Ascending aorta (tissue), 2 donors: ENCODE results near the gene CRACDL. TPM values are rescaled to one million over a fixed set of nuclear protein-coding genes. Genes with fewer than 3 reads are reported as not detected.

ENCODE experiments used
- DNase-seq, 2 donors: peaks; one replicate each; pipeline ENCODE4 v3.0.0-alpha.2; 2019; ENCODE audit warnings: low spot score in 2 of 2
- H3K27ac ChIP-seq, 2 donors: fragments of 200-600 bp; sonication (generic); one replicate each; pipeline ENCODE4 v1.5.1; 2016 to 2017; ENCODE audit warnings: mild to moderate bottlenecking in 1 of 2
- H3K27me3 ChIP-seq: fragments of 200-600 bp; sonication (generic); one replicate; pipeline ENCODE4 v1.5.1; 2017
- H3K36me3 ChIP-seq, 2 donors: fragments of 200-600 bp; sonication (generic); one replicate each; pipeline ENCODE4 v1.5.1; 2016
- H3K4me1 ChIP-seq, 2 donors: fragments of 200-600 bp; sonication (generic); one replicate each; pipeline ENCODE4 v1.5.1; 2016 to 2017; ENCODE audit warnings: mild to moderate bottlenecking in 1 of 2
- H3K4me3 ChIP-seq, 2 donors: fragments of 200-600 bp; sonication (generic); one replicate each; pipeline ENCODE4 v1.5.1; 2016 to 2017; ENCODE audit warnings: mild to moderate bottlenecking in 1 of 2
- H3K9me3 ChIP-seq, 2 donors: fragments of 200-600 bp; sonication (generic); one replicate each; pipeline ENCODE4 v1.5.1; 2016
- intact Hi-C: fragments of 100-400 bp; cut with DNase I; formaldehyde crosslinking; loops from one replicate; pipeline ENCODE4 v1.15.1; 2023
- total RNA-seq: library from RNA; depleted of rRNA; stranded (reverse); fragments of >200 nt; gene quantifications from one replicate; pipeline ENCODE4 v1.1.0, GENCODE V29; 2016
- TF ChIP-seq, protein P1 (sequence below), 3 experiments: fragments of 200-600 bp in 2 of 3; fragments of 450-650 bp in 1 of 3; sonication (generic) in 2 of 3; IDR thresholded peaks; one replicate each; pipeline ENCODE4 v1.5.1; 2016 to 2019; ENCODE audit warnings: antibody characterized with exemption in 3 of 3, mild to moderate bottlenecking in 1 of 3, moderate library complexity in 1 of 3

CRACDL gene
- total RNA-seq, 1 donor from 2014 or later, result 51.9 TPM

GRCh38 chr2:98849113-98849512 is 86.9 kb downstream of the CRACDL start:
- no peaks in the 10 kb centered on the region for H3K4me1 ChIP-seq
- intact Hi-C loops, result no loop called here
- H3K27ac ChIP-seq, result no peak overlapping the region
- TF ChIP-seq, protein P1, sequence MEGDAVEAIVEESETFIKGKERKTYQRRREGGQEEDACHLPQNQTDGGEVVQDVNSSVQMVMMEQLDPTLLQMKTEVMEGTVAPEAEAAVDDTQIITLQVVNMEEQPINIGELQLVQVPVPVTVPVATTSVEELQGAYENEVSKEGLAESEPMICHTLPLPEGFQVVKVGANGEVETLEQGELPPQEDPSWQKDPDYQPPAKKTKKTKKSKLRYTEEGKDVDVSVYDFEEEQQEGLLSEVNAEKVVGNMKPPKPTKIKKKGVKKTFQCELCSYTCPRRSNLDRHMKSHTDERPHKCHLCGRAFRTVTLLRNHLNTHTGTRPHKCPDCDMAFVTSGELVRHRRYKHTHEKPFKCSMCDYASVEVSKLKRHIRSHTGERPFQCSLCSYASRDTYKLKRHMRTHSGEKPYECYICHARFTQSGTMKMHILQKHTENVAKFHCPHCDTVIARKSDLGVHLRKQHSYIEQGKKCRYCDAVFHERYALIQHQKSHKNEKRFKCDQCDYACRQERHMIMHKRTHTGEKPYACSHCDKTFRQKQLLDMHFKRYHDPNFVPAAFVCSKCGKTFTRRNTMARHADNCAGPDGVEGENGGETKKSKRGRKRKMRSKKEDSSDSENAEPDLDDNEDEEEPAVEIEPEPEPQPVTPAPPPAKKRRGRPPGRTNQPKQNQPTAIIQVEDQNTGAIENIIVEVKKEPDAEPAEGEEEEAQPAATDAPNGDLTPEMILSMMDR (IDR thresholded peaks at IDR 0.05), result no peak
- H3K27me3 ChIP-seq, result no peaks in the 10 kb centered on the region
- H3K4me3 ChIP-seq, result no peak overlapping the region
- no peak for DNase-seq
- H3K36me3 ChIP-seq, result no peaks in the 10 kb centered on the region
- no peaks in the 10 kb centered on the region for H3K9me3 ChIP-seq

DNA sequence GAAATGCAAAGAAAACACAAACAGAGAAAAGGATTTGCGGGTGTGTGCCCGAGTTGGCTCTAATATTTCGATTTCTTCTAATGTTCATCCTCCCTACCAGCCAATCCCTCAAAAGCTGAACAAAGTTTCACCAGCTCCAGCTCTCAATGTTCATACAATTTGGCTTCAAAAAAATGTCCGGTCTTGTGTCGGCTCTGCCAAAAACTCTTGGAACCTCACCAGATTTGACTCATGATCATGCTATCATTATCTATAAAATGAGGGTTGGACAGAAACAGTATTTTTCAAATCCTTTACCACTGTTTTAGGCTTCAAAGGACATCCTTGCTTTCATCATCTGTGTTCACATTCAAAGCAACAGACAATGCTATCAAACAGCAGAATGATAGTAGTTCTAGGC is 88.2 kb downstream of the CRACDL start:
- TF ChIP-seq, protein P1 (IDR thresholded peaks at IDR 0.05), result no peak
- Histone ChIP-seq H3K4me3 (no peak overlapping the region), H3K27ac (no peak overlapping the region), H3K9me3 (no peaks in the 10 kb centered on the region), H3K4me1 (no peaks in the 10 kb centered on the region), H3K27me3 (no peaks in the 10 kb centered on the region), H3K36me3 (no peaks in the 10 kb centered on the region)
- DNase-seq, result no peak
- intact Hi-C loops, result no loop called here

- H3K9me3 ChIP-seq, result no peaks in the 10 kb centered on the region
- TF ChIP-seq, protein P1 (IDR thresholded peaks at IDR 0.05), result no peak
- H3K27ac ChIP-seq, result no peak overlapping the region
- no peaks in the 10 kb centered on the region for H3K27me3 ChIP-seq
- intact Hi-C loops, result no loop called here
- H3K4me1 ChIP-seq, result no peaks in the 10 kb centered on the region
- DNase-seq, result no peak
- no peak overlapping the region for H3K4me3 ChIP-seq
- no peaks in the 10 kb centered on the region for H3K36me3 ChIP-seq
These were observed 90.0 kb downstream of the CRACDL start for GRCh38 chr2:98846041-98846440.

DNA sequence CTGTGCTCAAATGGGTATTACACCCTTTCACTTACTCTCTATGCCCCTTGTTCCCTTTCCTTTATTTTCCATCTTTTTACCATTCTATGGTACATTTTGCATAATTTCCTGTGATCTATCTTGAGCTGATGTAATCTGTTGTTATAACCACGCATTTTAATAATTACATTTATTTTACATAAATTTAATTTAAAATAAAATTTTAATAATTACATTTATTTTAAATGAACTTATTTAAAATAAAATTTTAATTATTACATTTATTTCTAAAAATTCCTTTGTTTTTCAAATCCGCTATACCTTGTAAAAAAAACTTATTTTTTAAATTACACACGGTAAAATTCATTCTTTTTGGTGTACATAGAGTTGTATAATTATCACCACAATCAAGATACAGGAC is 93.9 kb downstream of the CRACDL start:
- no peaks in the 10 kb centered on the region for H3K4me1 ChIP-seq
- TF ChIP-seq, protein P1 (IDR thresholded peaks at IDR 0.05), result no peak
- H3K4me3 ChIP-seq, result no peak overlapping the region
- H3K27ac ChIP-seq, result no peak overlapping the region
- no peaks in the 10 kb centered on the region for H3K36me3 ChIP-seq
- no peaks in the 10 kb centered on the region for H3K27me3 ChIP-seq
- no peak for DNase-seq
- H3K9me3 ChIP-seq, result no peaks in the 10 kb centered on the region
- intact Hi-C loops, result no loop called here

DNA sequence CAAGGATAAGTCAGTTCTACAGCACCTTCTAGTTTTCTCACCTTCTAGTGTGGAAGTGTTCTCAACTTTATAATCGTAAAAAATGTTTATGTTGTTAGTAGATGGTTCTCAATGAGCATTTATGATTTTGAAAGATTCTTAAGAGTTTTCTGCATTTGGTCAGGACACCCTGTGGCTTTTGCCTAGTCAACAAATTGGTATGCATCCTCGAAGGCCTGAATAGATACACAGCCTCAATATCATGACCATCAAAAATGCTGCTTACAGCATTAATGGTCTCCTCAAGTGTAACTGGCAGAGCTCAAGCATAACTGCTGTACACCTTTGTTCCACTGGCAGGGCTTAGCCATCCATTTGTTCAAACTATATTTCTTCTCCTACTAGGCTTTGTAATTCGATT is 96.7 kb downstream of the CRACDL start:
- H3K9me3 ChIP-seq, result no peaks in the 10 kb centered on the region
- H3K4me1 ChIP-seq, result no peaks in the 10 kb centered on the region
- intact Hi-C loops, result no loop called here
- no peaks in the 10 kb centered on the region for H3K36me3 ChIP-seq
- H3K4me3 ChIP-seq, result no peak overlapping the region
- no peak for DNase-seq
- no peaks in the 10 kb centered on the region for H3K27me3 ChIP-seq
- H3K27ac ChIP-seq, result no peak overlapping the region
- TF ChIP-seq, protein P1 (IDR thresholded peaks at IDR 0.05), result no peak

DNA sequence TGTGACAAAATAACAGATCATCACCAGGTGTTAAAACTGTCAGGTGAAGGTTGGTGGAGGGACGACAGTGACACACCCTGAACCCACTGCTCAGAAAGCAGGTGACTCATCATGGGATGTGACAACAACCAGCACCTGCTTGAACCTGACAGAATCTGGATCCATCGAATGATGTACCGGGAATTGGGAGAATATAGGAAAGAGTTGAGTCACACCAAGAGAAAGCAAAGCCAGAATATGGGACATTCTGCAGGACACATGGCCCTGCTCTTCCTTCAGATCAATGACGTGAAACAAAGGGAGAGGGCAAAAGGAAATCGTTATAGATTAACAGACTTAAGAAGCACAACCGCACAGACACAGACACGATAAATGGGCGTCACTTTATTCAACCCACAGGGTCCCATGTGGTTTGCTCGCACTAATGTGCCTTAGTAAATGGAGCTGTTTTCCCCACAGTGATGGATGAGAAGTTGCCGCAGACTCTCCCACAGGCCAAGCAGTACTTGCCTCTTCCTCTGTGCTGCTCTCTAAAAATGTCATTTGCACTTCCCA is 100.1 kb downstream of the CRACDL start:
- intact Hi-C loops, result no loop called here
- TF ChIP-seq, protein P1 (IDR thresholded peaks at IDR 0.05), result no peak
- Histone ChIP-seq H3K27ac (no peak overlapping the region), H3K4me1 (no peaks in the 10 kb centered on the region), H3K4me3 (no peak overlapping the region), H3K27me3 (no peaks in the 10 kb centered on the region), H3K9me3 (no peaks in the 10 kb centered on the region), H3K36me3 (no peaks in the 10 kb centered on the region)
- no peak for DNase-seq
